ENCODE data around the gene FUT8. TPM values are rescaled to one million over a fixed set of nuclear protein-coding genes. Genes with fewer than 3 reads are reported as not detected.
A peak's percentile ranks its signal among the peaks of the same experiment; 100 is the strongest.
"Not testable (repeated sequence)": the region's sequence is repeated elsewhere in the genome, so short reads cannot be mapped to it uniquely, and the experiment has no call there.

FUT8 gene
- total RNA-seq, 1 experiment from 2014 or later = 16.2 TPM

- peak; percentile 61 for DNase-seq (ENCODE audit: low read depth, low spot score)
- in situ Hi-C loops (cut with HindIII; ENCODE audit: low pct_unique_long_range_greater_than_20kb, low sequenced_read_pairs) = no loop called here
Observed at GRCh38 chr14:65412856-65413738, 567 bp downstream of the FUT8 start.

GRCh38 chr14:65413739-65414045 lies 1.2 kb downstream of the FUT8 start:
- in situ Hi-C loops (cut with HindIII; ENCODE audit: low pct_unique_long_range_greater_than_20kb, low sequenced_read_pairs) = no loop called here
- DNase-seq (ENCODE audit: low read depth, low spot score) = no peak

- in situ Hi-C loops (cut with HindIII; ENCODE audit: low pct_unique_long_range_greater_than_20kb, low sequenced_read_pairs) = no loop called here
Observed at GRCh38 chr14:65414961-65415589, 2.5 kb downstream of the FUT8 start.

DNA sequence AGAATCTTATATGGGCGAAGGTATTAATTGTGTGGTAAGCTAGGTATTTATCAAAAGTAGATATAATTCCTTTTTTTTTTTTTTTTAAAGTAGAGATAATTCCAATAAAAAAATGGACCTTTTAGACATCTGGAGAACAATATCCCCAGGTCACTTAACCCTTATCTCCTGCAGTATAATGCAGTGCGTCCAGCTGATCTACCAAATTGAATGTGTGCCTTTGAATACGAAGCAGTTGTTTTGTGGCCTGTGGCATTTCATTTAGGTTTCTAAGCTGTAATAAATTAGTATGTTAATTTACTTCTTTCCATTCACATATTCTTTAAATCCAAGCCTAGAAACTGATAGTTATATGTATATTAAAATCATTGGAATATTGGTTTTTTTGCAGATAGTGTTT lies 3.1 kb downstream of the FUT8 start:
- in situ Hi-C loops (cut with HindIII; ENCODE audit: low pct_unique_long_range_greater_than_20kb, low sequenced_read_pairs) = no loop called here
- DNase-seq (ENCODE audit: low read depth, low spot score) = no peak

More at GRCh38 chr14:65414961-65415589, 2.5 kb downstream of the FUT8 start:
- peak; percentile 54 for DNase-seq (ENCODE audit: low read depth, low spot score)

DNA sequence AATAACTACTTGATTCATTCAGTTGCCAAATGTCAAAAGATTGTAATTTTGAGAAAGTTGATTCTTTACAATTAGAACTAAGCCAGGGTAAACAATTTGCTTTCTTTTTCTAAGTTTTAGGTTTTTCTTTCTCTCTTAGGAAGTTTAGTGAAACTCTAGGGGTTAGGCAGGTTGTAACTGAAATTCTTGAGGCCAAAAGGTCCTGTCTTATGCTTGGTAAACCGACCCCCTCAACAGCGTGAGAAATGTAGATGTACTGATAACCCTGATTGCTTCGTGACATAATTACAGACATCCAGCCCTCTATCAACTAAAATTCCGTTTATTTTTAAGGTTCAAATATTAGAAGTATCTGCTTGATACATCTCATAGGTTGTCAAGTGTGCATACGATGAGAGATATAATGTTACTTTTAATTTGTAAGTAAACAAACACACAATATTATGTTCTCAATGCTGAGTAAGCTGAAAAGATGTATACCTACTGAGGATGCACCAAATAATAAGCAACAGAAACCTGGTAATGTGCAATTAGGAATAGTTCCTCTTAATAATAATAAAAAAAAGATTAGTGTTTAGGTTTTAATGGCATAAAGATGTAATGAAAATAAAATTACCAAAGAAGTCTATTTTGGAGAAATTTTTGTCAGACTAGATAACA lies 7.2 kb downstream of the FUT8 start:
- no peak for DNase-seq (ENCODE audit: low read depth, low spot score)
- in situ Hi-C loops (cut with HindIII; ENCODE audit: low pct_unique_long_range_greater_than_20kb, low sequenced_read_pairs) = no loop called here

GRCh38 chr14:65421201-65421981 lies 8.9 kb downstream of the FUT8 start:
- in situ Hi-C loops (cut with HindIII; ENCODE audit: low pct_unique_long_range_greater_than_20kb, low sequenced_read_pairs) = no loop called here
- DNase-seq (ENCODE audit: low read depth, low spot score) = no peak

GRCh38 chr14:65422088-65422834 lies 9.7 kb downstream of the FUT8 start:
- no peak for DNase-seq (ENCODE audit: low read depth, low spot score)
- in situ Hi-C loops (cut with HindIII; ENCODE audit: low pct_unique_long_range_greater_than_20kb, low sequenced_read_pairs) = no loop called here

DNA sequence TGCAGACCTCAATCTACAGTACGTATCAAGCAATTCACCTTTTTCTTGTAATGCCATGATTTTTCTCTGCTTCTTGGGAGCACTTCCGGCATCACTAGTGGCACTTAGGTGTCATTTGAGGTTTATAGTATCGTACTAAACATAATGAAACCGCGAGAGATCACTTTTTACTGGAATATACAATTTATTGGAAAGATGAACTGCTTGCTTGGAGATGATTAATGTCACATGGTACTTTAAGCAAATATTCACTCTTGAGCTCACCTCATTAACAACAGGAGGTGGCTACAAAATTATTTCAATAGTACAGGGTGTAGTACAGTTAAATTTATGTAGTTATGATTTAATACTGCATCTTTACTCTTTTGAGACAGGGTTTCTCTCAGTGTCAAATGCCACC lies 11.5 kb downstream of the FUT8 start:
- in situ Hi-C loops (cut with HindIII; ENCODE audit: low pct_unique_long_range_greater_than_20kb, low sequenced_read_pairs) = no loop called here

GRCh38 chr14:65424531-65424930 lies 12.0 kb downstream of the FUT8 start:
- DNase-seq (ENCODE audit: low read depth, low spot score) = no peak
- in situ Hi-C loops (cut with HindIII; ENCODE audit: low pct_unique_long_range_greater_than_20kb, low sequenced_read_pairs) = no loop called here

More for the DNA sequence above, 11.5 kb downstream of the FUT8 start:
- no peak for DNase-seq (ENCODE audit: low read depth, low spot score)

DNA sequence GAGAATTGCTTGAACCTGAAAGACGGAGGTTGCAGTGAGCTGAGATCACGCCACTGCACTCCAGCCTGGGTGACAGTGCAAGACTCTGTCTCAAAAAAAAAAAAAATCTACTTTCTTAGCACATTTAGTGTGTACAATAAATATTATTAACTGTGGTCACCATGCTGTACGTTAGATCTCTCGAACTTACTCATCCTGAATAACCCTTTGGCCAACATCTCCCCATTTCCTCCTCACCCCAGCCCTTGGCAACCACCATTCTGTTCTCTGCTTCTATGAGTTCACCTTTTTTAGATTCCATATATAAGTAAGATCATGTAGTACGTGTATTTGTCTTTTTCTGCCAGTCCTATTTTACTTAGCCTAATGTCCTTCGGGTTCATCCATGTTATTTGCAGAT lies 13.4 kb downstream of the FUT8 start:
- no peak for DNase-seq (ENCODE audit: low read depth, low spot score)
- in situ Hi-C loops (cut with HindIII; ENCODE audit: low pct_unique_long_range_greater_than_20kb, low sequenced_read_pairs) = no loop called here

DNA sequence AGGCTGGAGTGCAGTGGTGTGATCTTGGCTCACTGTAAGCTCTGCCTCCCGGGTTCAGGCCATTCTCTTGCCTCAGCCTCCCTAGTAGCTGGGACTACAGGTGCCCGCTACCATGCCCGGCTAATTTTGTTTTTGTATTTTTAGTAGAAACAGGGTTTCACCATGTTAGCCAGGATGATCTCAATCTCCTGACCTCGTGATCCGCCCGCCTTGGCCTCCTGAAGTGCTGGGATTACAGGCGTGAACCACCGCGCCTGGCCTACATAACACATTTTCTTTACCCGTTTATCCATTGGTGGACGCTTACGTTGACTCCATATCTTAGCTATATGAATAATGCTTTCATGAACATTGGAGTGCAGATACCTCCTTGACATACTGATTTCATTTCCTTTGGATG lies 14.4 kb downstream of the FUT8 start:
- in situ Hi-C loops (cut with HindIII; ENCODE audit: low pct_unique_long_range_greater_than_20kb, low sequenced_read_pairs); DNase-seq (ENCODE audit: low read depth, low spot score): not testable (repeated sequence)

GRCh38 chr14:65428691-65429090 lies 16.2 kb downstream of the FUT8 start:
- in situ Hi-C loops (cut with HindIII; ENCODE audit: low pct_unique_long_range_greater_than_20kb, low sequenced_read_pairs) = no loop called here

GRCh38 chr14:65429757-65430156 lies 17.2 kb downstream of the FUT8 start:
- in situ Hi-C loops (cut with HindIII; ENCODE audit: low pct_unique_long_range_greater_than_20kb, low sequenced_read_pairs) = no loop called here
- no peak for DNase-seq (ENCODE audit: low read depth, low spot score)

More at GRCh38 chr14:65428691-65429090, 16.2 kb downstream of the FUT8 start:
- DNase-seq (ENCODE audit: low read depth, low spot score) = no peak

GRCh38 chr14:65431245-65431644 lies 18.7 kb downstream of the FUT8 start:
- DNase-seq (ENCODE audit: low read depth, low spot score) = no peak
- in situ Hi-C loops (cut with HindIII; ENCODE audit: low pct_unique_long_range_greater_than_20kb, low sequenced_read_pairs) = no loop called here

- in situ Hi-C loops (cut with HindIII; ENCODE audit: low pct_unique_long_range_greater_than_20kb, low sequenced_read_pairs) = no loop called here
- DNase-seq (ENCODE audit: low read depth, low spot score) = no peak
Observed at GRCh38 chr14:65431951-65432350, 19.4 kb downstream of the FUT8 start.

DNA sequence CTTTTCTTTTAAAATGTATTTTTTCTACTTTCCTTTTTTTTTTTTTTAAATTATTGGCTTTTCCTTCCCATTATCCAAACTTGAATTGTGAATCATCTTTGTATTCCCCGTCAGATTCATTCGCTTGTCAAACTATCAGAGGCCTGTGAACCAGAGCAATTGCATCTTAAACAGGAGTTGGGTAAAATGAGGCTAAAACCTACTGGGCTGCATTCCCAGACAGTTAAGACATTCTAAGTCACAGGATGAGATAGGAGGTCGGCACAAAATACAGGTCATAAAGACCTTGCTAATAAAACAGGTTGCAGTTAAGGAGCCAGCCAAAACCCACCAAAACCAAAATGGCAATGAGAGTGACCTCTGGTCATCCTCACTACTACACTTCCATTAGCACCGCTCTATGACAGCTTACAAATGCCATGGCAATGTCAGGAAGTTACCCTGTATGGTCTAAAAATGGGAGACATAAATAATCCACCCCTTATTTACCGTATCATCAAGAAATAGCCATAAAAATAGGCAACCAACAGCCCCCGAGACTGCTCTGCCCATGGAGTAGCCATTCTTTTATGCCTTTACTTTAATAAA lies 19.9 kb downstream of the FUT8 start:
- in situ Hi-C loops (cut with HindIII; ENCODE audit: low pct_unique_long_range_greater_than_20kb, low sequenced_read_pairs) = no loop called here
- DNase-seq (ENCODE audit: low read depth, low spot score) = no peak

GRCh38 chr14:65433157-65433556 lies 20.6 kb downstream of the FUT8 start:
- in situ Hi-C loops (cut with HindIII; ENCODE audit: low pct_unique_long_range_greater_than_20kb, low sequenced_read_pairs) = no loop called here
- no peak for DNase-seq (ENCODE audit: low read depth, low spot score)
